Astrocyte (in vitro differentiated cells and primary cell): Measurements from ENCODE around the gene MOK. TPM values are rescaled to one million over a fixed set of nuclear protein-coding genes. Genes with fewer than 3 reads are reported as not detected.
"Not testable (repeated sequence)": the region's sequence is repeated elsewhere in the genome, so short reads cannot be mapped to it uniquely, and the experiment has no call there.

Experiments used
- DNase-seq: peaks from one replicate; pipeline ENCODE4 v3.0.0-alpha.2; 2010; ENCODE audit warnings: low read depth
- FAIRE-seq: peaks from 2 replicates; lab custom pipeline; 2011; peaks lifted over from hg19 to GRCh38; lab: Jason Lieb, UNC
- H2AFZ ChIP-seq: 2 replicates; pipeline ENCODE4 v1.6.0; 2012; ENCODE audit warnings: low read depth, low read length, inconsistent platforms
- H3K27ac ChIP-seq: 2 replicates; pipeline ENCODE4 v1.5.1; 2011; ENCODE audit warnings: low read depth, low read length, inconsistent platforms
- H3K27me3 ChIP-seq: 2 replicates; pipeline ENCODE4 v1.6.0; 2011; ENCODE audit warnings: low read length, inconsistent platforms; ENCODE audit not compliant: insufficient read depth
- H3K36me3 ChIP-seq: 2 replicates; pipeline ENCODE4 v1.5.1; 2011; ENCODE audit warnings: low read length, inconsistent platforms; ENCODE audit not compliant: insufficient read depth
- H3K4me1 ChIP-seq: 2 replicates; pipeline ENCODE4 v1.5.1; 2011; ENCODE audit warnings: low read length, inconsistent platforms; ENCODE audit not compliant: insufficient read depth
- H3K4me2 ChIP-seq: 2 replicates; pipeline ENCODE4 v1.6.0; 2012; ENCODE audit warnings: low read length, inconsistent platforms
- H3K4me3 ChIP-seq: 2 replicates; pipeline ENCODE4 v1.5.1; 2011; ENCODE audit warnings: low read depth, mild to moderate bottlenecking, low read length, inconsistent platforms; ENCODE audit not compliant: insufficient read depth
- H3K79me2 ChIP-seq: 2 replicates; pipeline ENCODE4 v1.6.0; 2012; ENCODE audit warnings: mild to moderate bottlenecking, low read length, inconsistent platforms; ENCODE audit not compliant: insufficient read depth
- H3K9ac ChIP-seq: 2 replicates; pipeline ENCODE4 v1.6.0; 2012; ENCODE audit warnings: mild to moderate bottlenecking, low read length, inconsistent platforms
- H3K9me3 ChIP-seq: 2 replicates; pipeline ENCODE4 v1.5.1; 2012; ENCODE audit warnings: low read depth, mild to moderate bottlenecking, low read length, inconsistent platforms; ENCODE audit not compliant: insufficient read depth
- H4K20me1 ChIP-seq: 2 replicates; pipeline ENCODE4 v1.6.0; 2012; ENCODE audit warnings: low read length, inconsistent platforms; ENCODE audit not compliant: insufficient read depth
- H3K27ac Mint-ChIP-seq: one replicate; pipeline ENCODE4 v1.8.0; 2021; ENCODE audit warnings: mild to moderate bottlenecking, mixed read lengths; ENCODE audit not compliant: unreplicated experiment
- H3K27me3 Mint-ChIP-seq: one replicate; pipeline ENCODE4 v1.8.0; 2021; ENCODE audit warnings: low read depth, mixed read lengths; ENCODE audit not compliant: unreplicated experiment
- H3K36me3 Mint-ChIP-seq: one replicate; pipeline ENCODE4 v1.8.0; 2021; ENCODE audit warnings: low read depth, mixed read lengths; ENCODE audit not compliant: unreplicated experiment
- H3K4me1 Mint-ChIP-seq: one replicate; pipeline ENCODE4 v1.8.0; 2021; ENCODE audit warnings: low read depth, mixed read lengths; ENCODE audit not compliant: unreplicated experiment
- H3K4me3 Mint-ChIP-seq: one replicate; pipeline ENCODE4 v1.8.0; 2021; ENCODE audit warnings: mild to moderate bottlenecking, moderate library complexity, mixed read lengths; ENCODE audit not compliant: unreplicated experiment
- H3K9me3 Mint-ChIP-seq: one replicate; pipeline ENCODE4 v1.8.0; 2021; ENCODE audit warnings: mild to moderate bottlenecking, mixed read lengths; ENCODE audit not compliant: unreplicated experiment
- EZH2 ChIP-seq: IDR thresholded peaks from 2 replicates; pipeline ENCODE4 v1.6.1; 2012; ENCODE audit warnings: mild to moderate bottlenecking, low read length, inconsistent platforms; ENCODE audit not compliant: insufficient read depth
- total RNA-seq: library from RNA; stranded (reverse); gene quantifications from 2 replicates; pipeline ENCODE4 v1.2.1, GENCODE V29; 2021
- TF ChIP-seq, protein P1 (sequence below): IDR thresholded peaks from 2 replicates; pipeline ENCODE4 v1.5.1; 2011; ENCODE audit warnings: low read depth, mild to moderate bottlenecking, inconsistent platforms, low read length, moderate library complexity; ENCODE audit not compliant: insufficient read depth

The MOK gene
- total RNA-seq, 1 donor from 2014 or later = 9.3 TPM

- H3K4me3 Mint-ChIP-seq = no peak overlapping the region
- peak overlapping the region; percentile 72 for H3K27ac ChIP-seq
- H2AFZ ChIP-seq = peak overlapping the region; percentile 44
- DNase-seq (peak; percentile 86), FAIRE-seq (no peak)
- H3K27ac Mint-ChIP-seq = no peak overlapping the region
- no peaks in the 10 kb centered on the region for H3K27me3 ChIP-seq
- no peaks in the 10 kb centered on the region for H3K79me2 ChIP-seq
- H4K20me1 ChIP-seq = no peaks in the 10 kb centered on the region
- H3K4me1 Mint-ChIP-seq = no peaks in the 10 kb centered on the region
- no peak overlapping the region for H3K4me3 ChIP-seq
- H3K4me2 ChIP-seq = peak overlapping the region; percentile 23
- H3K36me3 Mint-ChIP-seq = no peaks in the 10 kb centered on the region
- peaks cover 5% of the 10 kb centered on the region for H3K36me3 ChIP-seq
- no peaks in the 10 kb centered on the region for H3K9me3 Mint-ChIP-seq
- TF ChIP-seq, protein P1, sequence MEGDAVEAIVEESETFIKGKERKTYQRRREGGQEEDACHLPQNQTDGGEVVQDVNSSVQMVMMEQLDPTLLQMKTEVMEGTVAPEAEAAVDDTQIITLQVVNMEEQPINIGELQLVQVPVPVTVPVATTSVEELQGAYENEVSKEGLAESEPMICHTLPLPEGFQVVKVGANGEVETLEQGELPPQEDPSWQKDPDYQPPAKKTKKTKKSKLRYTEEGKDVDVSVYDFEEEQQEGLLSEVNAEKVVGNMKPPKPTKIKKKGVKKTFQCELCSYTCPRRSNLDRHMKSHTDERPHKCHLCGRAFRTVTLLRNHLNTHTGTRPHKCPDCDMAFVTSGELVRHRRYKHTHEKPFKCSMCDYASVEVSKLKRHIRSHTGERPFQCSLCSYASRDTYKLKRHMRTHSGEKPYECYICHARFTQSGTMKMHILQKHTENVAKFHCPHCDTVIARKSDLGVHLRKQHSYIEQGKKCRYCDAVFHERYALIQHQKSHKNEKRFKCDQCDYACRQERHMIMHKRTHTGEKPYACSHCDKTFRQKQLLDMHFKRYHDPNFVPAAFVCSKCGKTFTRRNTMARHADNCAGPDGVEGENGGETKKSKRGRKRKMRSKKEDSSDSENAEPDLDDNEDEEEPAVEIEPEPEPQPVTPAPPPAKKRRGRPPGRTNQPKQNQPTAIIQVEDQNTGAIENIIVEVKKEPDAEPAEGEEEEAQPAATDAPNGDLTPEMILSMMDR = no peak
- no peak for TF ChIP-seq EZH2
- peaks cover 10% of the 10 kb centered on the region for H3K4me1 ChIP-seq
- peak overlapping the region; percentile 42 for H3K9ac ChIP-seq
- H3K27me3 Mint-ChIP-seq = peaks cover 2% of the 10 kb centered on the region
- H3K9me3 ChIP-seq = no peaks in the 10 kb centered on the region
These were observed 55.9 kb downstream of the MOK start for GRCh38 chr14:102249041-102249440.

GRCh38 chr14:102248121-102248520 is 56.8 kb downstream of the MOK start:
- Mint-ChIP-seq H3K9me3 (no peaks in the 10 kb centered on the region), H3K36me3 (no peaks in the 10 kb centered on the region), H3K4me1 (no peaks in the 10 kb centered on the region), H3K4me3 (no peak overlapping the region), H3K27me3 (peaks cover 2% of the 10 kb centered on the region), H3K27ac (no peak overlapping the region)
- Histone ChIP-seq H3K27me3 (no peaks in the 10 kb centered on the region), H3K9ac (no peak overlapping the region), H3K4me3 (no peak overlapping the region), H3K4me1 (peaks cover 10% of the 10 kb centered on the region), H3K79me2 (no peaks in the 10 kb centered on the region), H3K36me3 (peaks cover 5% of the 10 kb centered on the region), H3K9me3 (no peaks in the 10 kb centered on the region), H4K20me1 (no peaks in the 10 kb centered on the region), H3K27ac (no peak overlapping the region), H3K4me2 (no peak overlapping the region), H2AFZ (no peak overlapping the region)
- DNase-seq (no peak), FAIRE-seq (no peak)
- TF ChIP-seq EZH2 = no peak
- TF ChIP-seq, protein P1 = no peak

GRCh38 chr14:102246071-102246470 is 58.9 kb downstream of the MOK start:
- no peak for FAIRE-seq
- no peak overlapping the region for H3K4me3 ChIP-seq
- Mint-ChIP-seq H3K27me3 (peaks cover 2% of the 10 kb centered on the region), H3K4me3 (no peak overlapping the region), H3K27ac (no peak overlapping the region), H3K36me3 (no peaks in the 10 kb centered on the region), H3K4me1 (no peaks in the 10 kb centered on the region), H3K9me3 (no peaks in the 10 kb centered on the region)
- H3K9ac ChIP-seq = no peak overlapping the region
- H3K36me3 ChIP-seq = peaks cover 5% of the 10 kb centered on the region
- H2AFZ ChIP-seq = no peak overlapping the region
- TF ChIP-seq, protein P1 = no peak
- no peak for TF ChIP-seq EZH2
- H3K4me1 ChIP-seq = peaks cover 10% of the 10 kb centered on the region
- H3K79me2 ChIP-seq = no peaks in the 10 kb centered on the region
- no peak overlapping the region for H3K4me2 ChIP-seq
- H3K27me3 ChIP-seq = no peaks in the 10 kb centered on the region
- no peak overlapping the region for H3K27ac ChIP-seq
- DNase-seq = no peak
- no peaks in the 10 kb centered on the region for H3K9me3 ChIP-seq
- no peaks in the 10 kb centered on the region for H4K20me1 ChIP-seq

GRCh38 chr14:102243795-102244194 is 61.2 kb downstream of the MOK start:
- not testable (repeated sequence) for H3K27ac ChIP-seq, H3K27ac Mint-ChIP-seq, H3K4me2 ChIP-seq, H3K4me1 Mint-ChIP-seq, H3K36me3 ChIP-seq, H3K9ac ChIP-seq, FAIRE-seq, H3K27me3 Mint-ChIP-seq, H3K4me3 Mint-ChIP-seq, H3K4me3 ChIP-seq, DNase-seq, H3K27me3 ChIP-seq, H3K9me3 Mint-ChIP-seq, H2AFZ ChIP-seq, H3K9me3 ChIP-seq, H3K36me3 Mint-ChIP-seq, H4K20me1 ChIP-seq
- Histone ChIP-seq H3K79me2 (peaks cover 15% of the 10 kb centered on the region), H3K4me1 (peaks cover 20% of the 10 kb centered on the region)
